GM18502 (cell line): ENCODE measurements around the gene DDX24.
A peak's percentile ranks its signal among the peaks of the same experiment; 100 is the strongest.
"Not testable (repeated sequence)": the region's sequence is repeated elsewhere in the genome, so short reads cannot be mapped to it uniquely, and the experiment has no call there.

Source experiments
- ATAC-seq: cut with Tn5 transposase; IDR thresholded peaks from one replicate; pipeline ENCODE4 v1.9.1; 2021; ENCODE audit warnings: mild to moderate bottlenecking; ENCODE audit not compliant: unreplicated experiment, poor library complexity

Gene DDX24

GRCh38 chr14:94089479-94089878, 8.5 kb upstream of the DDX24 start:
- ATAC-seq: no peak

- no peak for ATAC-seq
Measured at GRCh38 chr14:94088516-94088915, 7.5 kb upstream of the DDX24 start.

DNA sequence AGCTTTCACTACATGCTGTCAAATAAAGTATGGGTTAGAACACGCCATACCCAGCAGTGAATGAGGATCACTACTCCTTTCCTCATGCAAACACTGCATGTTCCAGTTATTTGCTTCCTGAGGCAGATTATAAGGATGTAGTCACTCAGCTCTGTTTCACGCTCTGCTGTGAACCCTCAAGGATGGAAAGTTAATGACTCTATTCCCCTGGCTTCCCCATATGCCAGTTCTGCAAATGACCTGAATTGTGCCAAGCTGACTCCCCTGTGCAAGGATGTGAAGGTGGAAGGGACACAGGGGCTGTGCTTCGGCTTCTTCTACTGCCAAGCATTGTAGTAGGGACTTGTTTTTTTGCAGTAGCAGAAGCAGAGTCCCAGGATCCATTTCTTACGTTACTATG, 6.9 kb upstream of the DDX24 start:
- ATAC-seq: no peak

DNA sequence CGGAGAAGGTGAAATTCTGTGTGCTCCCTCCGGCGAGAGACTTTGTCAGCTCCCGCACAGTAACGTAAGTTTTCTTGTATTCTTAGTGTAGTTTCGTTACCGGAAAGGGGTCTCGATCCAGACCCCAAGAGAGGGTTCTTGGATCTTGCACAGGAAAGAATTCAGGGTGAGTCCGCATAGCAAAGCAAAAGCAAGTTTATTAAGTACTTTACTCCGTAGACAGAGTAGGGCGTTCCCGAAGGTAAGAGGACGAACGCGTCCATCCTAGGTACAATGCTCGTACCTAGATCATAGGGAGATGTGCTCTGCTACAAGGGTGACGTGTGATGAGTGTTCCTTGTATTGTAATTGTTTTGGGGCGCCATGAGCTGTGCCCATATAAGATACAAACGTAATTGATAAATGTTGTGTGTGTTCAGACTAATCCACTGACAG, 401 bp upstream of the DDX24 start:
- peak; percentile 29 for ATAC-seq

DNA sequence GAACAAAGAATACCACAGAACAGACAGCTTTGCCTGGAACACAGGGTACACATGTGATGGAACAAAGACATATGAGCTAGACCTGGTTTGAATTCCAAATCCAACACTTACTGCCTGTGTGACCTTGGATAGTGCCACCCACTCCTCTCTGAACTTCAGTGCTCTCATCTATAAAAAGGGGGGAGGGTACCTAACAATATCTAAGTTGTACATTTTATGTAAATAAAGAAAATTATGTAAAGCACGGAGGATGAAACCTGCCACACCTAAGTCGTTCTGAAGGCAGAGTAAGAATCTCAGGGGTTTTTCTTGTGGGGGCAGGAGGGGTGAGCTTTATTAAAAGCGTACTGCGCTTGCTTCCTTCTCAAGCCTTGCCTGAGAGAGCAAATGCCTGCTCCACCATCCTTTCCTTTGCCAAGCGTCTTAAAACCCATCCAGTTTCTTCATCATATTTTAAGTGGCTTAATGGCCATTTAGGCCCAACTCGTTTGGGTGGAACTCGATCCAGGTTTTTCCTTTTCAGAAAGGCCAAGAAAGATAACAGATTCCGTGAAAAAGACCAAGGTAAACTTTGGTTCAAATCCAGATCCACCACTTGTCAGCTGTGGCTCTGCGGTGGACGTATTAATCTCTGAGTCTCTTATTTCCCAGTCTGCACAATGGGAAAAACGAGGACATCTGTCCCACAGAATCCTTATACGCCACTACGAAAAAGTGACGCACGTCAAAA, 946 bp downstream of the DDX24 start:
- ATAC-seq: no peak

- no peak for ATAC-seq
Measured at GRCh38 chr14:94077823-94078222, 3.2 kb downstream of the DDX24 start.

GRCh38 chr14:94077111-94077821, 3.7 kb downstream of the DDX24 start:
- no peak for ATAC-seq

DNA sequence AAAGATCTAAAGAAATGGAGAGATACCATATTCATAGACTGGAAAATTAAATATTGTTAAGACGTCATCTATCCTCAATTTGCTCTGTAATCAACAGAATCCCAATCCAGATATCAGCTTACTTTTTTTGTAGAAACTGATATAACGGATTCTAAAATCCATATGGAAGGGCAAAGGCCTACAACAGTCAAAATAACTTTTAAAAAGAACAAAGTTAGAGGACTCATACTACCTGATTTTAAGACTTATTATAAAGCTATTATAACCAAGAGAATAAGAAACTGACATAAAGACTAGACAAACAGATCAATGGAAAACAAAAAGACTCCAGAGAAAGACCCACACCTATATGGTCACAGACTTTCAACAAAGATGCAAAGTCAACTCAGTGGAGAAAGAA, 6.0 kb downstream of the DDX24 start:
- ATAC-seq: no peak

DNA sequence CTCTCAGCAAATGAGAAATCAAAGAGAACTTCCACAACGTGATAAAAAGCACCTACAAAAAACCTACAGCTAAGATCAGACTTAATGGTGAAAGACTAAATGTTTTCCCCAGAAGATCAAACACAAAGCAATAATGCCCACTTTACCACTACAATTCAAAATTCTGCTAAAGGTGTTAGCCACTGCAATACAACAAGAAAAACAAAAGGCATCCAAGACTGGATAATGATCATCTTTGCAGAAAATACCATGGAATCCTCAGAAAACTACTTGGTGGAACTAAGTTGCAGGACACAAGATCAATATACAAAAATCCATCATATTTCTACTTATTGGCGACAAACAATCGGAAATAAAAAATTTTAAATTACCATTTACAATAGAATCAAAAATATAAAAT, 6.5 kb downstream of the DDX24 start:
- ATAC-seq: no peak

DNA sequence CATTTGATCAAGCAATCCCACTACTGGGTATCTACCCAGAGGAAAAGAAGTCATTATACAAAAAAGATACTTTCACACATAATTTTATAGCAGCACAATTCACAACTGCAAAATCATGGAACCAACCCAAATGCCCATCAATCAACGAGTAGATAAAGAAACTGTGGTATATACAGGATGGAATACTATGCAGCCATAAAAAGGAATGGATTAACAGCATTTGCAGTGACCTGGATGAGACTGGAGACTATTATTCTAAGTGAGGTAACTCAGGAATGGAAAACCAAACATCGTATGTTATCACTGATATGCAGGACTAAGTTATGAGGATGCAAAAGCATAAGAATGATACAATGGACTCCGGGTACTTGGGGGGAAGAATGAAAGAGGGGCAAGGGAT, 8.9 kb downstream of the DDX24 start:
- ATAC-seq: not testable (repeated sequence)

DNA sequence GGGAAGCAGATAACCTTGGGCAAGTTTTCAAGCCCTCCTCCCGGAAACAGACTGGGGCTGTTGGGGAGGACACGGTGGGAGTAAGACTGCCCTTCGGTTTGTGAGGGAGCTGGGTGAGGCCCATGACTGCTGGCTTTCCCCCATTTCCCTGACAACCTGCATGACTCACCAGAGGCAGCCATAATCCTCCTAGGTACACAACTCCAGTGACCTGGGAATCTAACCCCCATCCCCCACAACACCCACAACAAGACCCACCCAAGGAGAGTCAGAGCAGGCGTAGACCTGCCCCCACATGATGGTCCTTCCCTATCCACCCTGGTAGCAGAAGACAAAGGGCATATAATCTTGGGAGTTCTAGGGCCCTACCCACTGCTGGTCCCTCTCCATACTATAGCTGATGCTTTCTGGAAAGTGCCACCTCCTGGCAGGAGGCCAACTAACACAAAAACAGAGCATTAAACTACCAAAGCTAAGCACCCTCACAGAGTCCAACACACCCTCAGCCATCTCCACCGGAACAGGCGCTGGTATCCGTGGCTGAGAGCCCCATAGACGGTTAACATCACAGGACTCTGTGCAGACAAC, 14.8 kb downstream of the DDX24 start:
- ATAC-seq: no peak

DNA sequence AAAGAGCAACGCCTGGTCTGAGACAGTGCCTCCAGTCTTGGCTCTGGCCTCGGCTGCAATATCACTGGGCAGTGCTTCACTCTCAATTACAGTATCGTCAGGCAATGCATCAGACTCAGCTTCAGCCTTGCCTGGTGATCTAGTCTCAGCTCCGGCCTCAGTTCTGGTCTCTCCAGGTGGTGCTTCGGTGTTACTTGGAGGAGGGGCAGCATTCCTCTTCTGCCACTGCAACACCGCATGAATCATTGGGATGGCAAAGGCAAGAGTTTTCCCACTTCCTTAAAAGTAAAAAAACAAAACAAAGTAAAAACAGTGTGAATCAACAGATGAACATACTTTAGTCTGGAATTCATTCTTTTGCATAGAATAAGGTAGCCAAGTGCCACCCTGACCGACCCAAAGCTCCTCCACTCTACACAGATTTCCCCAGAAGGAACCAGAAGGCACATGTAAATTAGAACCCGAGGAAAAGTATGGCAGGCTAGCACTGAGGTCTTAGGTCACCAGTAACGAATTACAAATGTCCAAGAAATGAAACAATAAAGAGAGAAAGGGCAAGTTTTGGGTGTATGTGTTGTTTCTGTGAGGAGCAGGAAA, 18.6 kb downstream of the DDX24 start:
- no peak for ATAC-seq

- ATAC-seq: no peak
Measured at GRCh38 chr14:94059998-94060397, 21.0 kb downstream of the DDX24 start.

GRCh38 chr14:94058674-94059138, 22.3 kb downstream of the DDX24 start:
- no peak for ATAC-seq

- ATAC-seq: no peak
Measured at GRCh38 chr14:94058128-94058673, 22.8 kb downstream of the DDX24 start.

DNA sequence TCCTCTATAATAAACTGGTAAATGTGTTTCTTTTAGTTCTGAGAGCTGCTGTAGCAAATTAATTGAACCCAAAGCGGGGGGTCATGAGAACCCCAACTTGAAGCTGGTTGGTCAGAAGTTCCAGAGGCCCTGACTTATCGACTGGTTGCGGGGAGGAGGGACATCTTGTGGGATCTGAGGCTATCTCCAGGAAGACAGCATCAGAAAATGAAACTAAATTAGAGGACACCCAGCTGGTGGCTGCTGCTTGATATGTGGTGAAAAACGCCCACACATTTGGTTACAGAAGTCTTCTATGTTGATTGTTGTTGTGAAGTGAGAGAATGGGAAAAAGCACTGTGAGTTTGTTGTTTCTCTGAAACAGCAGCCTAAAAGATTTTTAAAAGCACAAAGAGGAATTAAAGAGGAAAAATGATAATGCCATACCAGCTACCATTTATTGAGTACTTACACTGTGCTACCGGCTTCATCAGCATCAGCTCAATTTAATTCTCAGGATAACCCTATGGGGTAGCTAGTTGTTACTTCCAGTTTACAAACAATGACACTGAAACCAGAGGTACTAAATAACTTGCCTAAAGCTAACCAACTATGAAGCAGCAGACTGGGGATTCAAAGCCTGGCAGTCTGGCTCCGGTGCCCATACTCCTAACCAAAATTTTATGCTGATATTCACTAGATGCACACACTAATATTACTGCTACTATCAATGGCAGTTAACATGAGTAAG, 24.3 kb downstream of the DDX24 start:
- ATAC-seq: peak; percentile 83

DNA sequence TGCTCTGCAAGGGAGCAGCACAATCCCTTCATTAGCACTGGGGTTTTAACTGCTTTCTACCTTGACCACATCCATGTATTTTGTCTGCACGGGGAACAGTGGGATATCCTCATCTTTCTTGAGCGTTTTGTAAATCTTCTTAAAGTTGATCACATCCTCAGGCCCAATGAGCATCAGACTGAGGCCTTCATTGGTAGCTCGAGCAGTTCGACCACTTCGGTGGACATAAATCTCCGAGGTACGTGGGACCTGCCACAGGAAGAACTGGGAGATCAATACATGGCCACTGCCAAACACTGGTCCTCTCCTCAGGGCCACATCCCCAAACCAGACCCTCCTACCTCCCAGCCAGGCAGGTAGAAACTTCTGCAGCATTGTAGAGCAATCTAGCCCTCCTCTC, 26.1 kb downstream of the DDX24 start:
- no peak for ATAC-seq

- no peak for ATAC-seq
Measured at GRCh38 chr14:94054401-94054800, 26.6 kb downstream of the DDX24 start.

- ATAC-seq: no peak
Measured at GRCh38 chr14:94052662-94053061, 28.3 kb downstream of the DDX24 start.

GRCh38 chr14:94052199-94052598, 28.8 kb downstream of the DDX24 start:
- no peak for ATAC-seq
